Nephron (organoid): ENCODE results near the gene CTNND2.
A peak's percentile ranks its signal among the peaks of the same experiment; 100 is the strongest.

ENCODE experiments used
- H3K27ac Mint-ChIP-seq, 3 experiments: 2 replicates each; pipeline ENCODE4 v1.8.0; 2020; ENCODE audit warnings: mixed read lengths in 3 of 3, mild to moderate bottlenecking in 2 of 3, moderate library complexity in 1 of 3
- H3K27me3 Mint-ChIP-seq: 2 replicates; pipeline ENCODE4 v1.8.0; 2021; ENCODE audit warnings: low read depth, mild to moderate bottlenecking, moderate library complexity, mixed read lengths
- H3K36me3 Mint-ChIP-seq: 2 replicates; pipeline ENCODE4 v1.8.0; 2020; ENCODE audit warnings: low read depth, mixed read lengths
- H3K4me1 Mint-ChIP-seq: 2 replicates; pipeline ENCODE4 v1.8.0; 2020; ENCODE audit warnings: mixed read lengths
- H3K4me3 Mint-ChIP-seq, 3 experiments: 2 replicates each; pipeline ENCODE4 v1.8.0; 2020; ENCODE audit warnings: mild to moderate bottlenecking in 3 of 3, mixed read lengths in 3 of 3, moderate library complexity in 2 of 3
- H3K9me3 Mint-ChIP-seq: 2 replicates; pipeline ENCODE4 v1.8.0; 2020; ENCODE audit warnings: mixed read lengths
- TF ChIP-seq, protein P1 (sequence below), 3 experiments: fragments of 200-600 bp; sonication (generic); IDR thresholded peaks; one replicate each; pipeline ENCODE4 v1.5.0; 2021; ENCODE audit warnings: antibody characterized with exemption in 3 of 3; ENCODE audit not compliant: unreplicated experiment in 3 of 3

Gene CTNND2

DNA sequence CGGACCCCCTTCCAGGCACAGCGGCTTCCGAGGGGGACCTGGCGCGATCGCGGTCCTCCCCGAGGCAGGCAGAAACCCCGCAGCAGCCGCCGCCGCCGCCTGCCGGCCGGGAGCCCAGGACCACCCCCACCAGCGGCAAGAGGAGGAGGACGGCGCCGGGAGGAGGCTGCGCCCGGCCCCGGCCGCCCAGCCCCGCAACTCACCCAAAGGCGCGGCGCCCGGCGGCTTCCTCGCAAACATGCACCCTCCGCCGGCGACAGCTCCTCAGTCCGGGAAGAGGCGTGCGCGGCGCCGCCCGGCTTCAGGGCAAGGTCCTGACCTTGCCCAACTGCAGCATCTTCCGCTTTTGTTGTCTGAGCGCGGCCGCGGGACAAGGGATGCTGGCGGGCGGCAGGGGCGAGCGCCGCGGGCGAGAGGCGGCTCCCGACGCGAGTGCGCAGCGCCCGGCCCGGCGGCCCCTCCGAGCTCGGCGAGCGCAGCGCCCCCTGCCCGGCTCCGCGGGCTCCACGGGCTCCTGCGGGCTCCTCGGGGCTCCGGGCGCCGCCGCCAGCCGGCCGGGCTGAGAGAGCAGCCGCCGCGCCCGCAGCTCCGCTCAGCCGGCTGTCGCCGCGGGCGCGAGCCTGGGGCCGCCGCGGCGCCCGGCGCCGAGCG is 507 bp downstream of the CTNND2 start:
- TF ChIP-seq, protein P1, sequence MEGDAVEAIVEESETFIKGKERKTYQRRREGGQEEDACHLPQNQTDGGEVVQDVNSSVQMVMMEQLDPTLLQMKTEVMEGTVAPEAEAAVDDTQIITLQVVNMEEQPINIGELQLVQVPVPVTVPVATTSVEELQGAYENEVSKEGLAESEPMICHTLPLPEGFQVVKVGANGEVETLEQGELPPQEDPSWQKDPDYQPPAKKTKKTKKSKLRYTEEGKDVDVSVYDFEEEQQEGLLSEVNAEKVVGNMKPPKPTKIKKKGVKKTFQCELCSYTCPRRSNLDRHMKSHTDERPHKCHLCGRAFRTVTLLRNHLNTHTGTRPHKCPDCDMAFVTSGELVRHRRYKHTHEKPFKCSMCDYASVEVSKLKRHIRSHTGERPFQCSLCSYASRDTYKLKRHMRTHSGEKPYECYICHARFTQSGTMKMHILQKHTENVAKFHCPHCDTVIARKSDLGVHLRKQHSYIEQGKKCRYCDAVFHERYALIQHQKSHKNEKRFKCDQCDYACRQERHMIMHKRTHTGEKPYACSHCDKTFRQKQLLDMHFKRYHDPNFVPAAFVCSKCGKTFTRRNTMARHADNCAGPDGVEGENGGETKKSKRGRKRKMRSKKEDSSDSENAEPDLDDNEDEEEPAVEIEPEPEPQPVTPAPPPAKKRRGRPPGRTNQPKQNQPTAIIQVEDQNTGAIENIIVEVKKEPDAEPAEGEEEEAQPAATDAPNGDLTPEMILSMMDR (IDR thresholded peaks at IDR 0.05; ENCODE audit: unreplicated experiment in 3 of 3), result peak in 1 of 3 experiments; percentile 34
- no peak overlapping the region for H3K27ac Mint-ChIP-seq
- H3K9me3 Mint-ChIP-seq, result no peaks in the 10 kb centered on the region

DNA sequence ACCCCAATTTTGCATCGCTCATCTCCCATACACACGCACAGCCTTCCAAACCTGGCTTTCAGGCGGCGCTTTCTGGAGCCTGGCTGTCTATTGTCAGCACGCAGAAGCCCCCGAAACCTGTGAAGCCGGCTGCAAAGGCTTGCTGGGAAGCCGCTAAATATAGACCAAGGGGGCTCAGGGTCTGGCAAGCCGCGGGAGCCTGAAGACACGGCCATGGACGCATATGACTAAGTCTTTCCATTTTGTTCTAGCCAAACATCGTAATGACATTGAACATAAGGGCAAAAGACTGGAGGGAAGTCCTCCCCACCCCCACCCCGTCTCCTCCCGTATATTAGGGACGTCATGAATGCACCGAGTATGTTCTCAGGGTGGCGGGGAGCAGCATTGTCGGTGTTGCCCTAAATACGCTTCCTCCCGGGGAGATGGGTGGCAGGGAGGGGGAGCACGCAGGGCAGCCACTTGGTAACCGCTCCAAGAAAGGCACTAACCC is 1.1 kb downstream of the CTNND2 start:
- TF ChIP-seq, protein P1 (IDR thresholded peaks at IDR 0.05; ENCODE audit: unreplicated experiment in 3 of 3), result no peak
- Mint-ChIP-seq H3K27ac (no peak overlapping the region), H3K27me3 (peaks cover 69% of the 10 kb centered on the region), H3K36me3 (no peaks in the 10 kb centered on the region), H3K4me3 (peak overlapping the region; percentile 82 to 84 (median 83)), H3K9me3 (no peaks in the 10 kb centered on the region), H3K4me1 (peaks cover 7% of the 10 kb centered on the region)

More for the DNA sequence above, 507 bp downstream of the CTNND2 start:
- peaks cover 72% of the 10 kb centered on the region for H3K27me3 Mint-ChIP-seq
- peak overlapping the region; percentile 82 to 84 (median 83) for H3K4me3 Mint-ChIP-seq
- H3K4me1 Mint-ChIP-seq, result peaks cover 7% of the 10 kb centered on the region
- no peaks in the 10 kb centered on the region for H3K36me3 Mint-ChIP-seq

DNA sequence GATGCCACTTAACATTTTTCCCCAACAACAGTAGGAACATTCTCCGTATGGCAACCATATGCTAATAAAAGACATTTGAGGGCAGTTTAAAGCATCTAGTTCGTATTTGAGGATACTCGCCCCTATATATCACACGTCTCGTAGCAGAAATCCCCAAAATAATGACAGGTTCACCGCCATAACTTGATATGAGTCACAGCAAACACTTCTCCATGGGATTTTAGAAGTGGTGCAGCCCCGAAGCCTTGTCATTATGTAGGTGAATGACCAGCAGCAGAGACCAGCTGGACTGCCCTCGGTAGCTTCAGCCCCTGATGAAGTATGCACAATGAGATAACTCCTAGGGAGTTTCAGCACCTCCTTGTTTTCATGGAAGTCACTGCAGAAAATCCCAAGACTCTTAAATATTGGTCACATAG is 2.0 kb downstream of the CTNND2 start:
- peak overlapping the region; percentile 82 to 84 (median 83) for H3K4me3 Mint-ChIP-seq
- no peaks in the 10 kb centered on the region for H3K36me3 Mint-ChIP-seq
- no peak overlapping the region for H3K27ac Mint-ChIP-seq
- H3K4me1 Mint-ChIP-seq, result peaks cover 7% of the 10 kb centered on the region
- TF ChIP-seq, protein P1 (IDR thresholded peaks at IDR 0.05; ENCODE audit: unreplicated experiment in 3 of 3), result no peak
- H3K27me3 Mint-ChIP-seq, result peaks cover 63% of the 10 kb centered on the region
- no peaks in the 10 kb centered on the region for H3K9me3 Mint-ChIP-seq

DNA sequence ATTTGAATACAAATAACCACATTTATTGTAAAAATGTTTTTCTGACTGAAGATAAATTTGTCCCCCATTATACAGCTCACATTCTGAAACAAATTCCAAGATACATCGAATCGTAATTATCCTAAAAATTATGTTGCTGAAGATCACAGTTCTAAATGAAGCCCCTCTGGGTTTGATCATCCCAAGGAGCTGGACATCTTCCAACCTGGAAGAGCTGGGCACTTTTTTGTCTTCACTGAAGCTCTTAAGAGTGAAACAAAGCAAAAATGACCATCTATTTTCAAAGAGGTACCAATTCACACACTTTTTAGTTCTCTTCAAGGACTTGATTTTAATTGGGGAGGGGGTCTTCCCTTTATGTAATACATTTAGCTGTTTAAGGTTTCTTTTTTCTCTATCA is 5.5 kb downstream of the CTNND2 start:
- TF ChIP-seq, protein P1 (IDR thresholded peaks at IDR 0.05; ENCODE audit: unreplicated experiment in 3 of 3), result no peak
- Mint-ChIP-seq H3K27me3 (peaks cover 42% of the 10 kb centered on the region), H3K4me3 (no peak overlapping the region), H3K9me3 (peaks cover 2% of the 10 kb centered on the region), H3K36me3 (no peaks in the 10 kb centered on the region), H3K4me1 (peaks cover 7% of the 10 kb centered on the region), H3K27ac (no peak overlapping the region)

DNA sequence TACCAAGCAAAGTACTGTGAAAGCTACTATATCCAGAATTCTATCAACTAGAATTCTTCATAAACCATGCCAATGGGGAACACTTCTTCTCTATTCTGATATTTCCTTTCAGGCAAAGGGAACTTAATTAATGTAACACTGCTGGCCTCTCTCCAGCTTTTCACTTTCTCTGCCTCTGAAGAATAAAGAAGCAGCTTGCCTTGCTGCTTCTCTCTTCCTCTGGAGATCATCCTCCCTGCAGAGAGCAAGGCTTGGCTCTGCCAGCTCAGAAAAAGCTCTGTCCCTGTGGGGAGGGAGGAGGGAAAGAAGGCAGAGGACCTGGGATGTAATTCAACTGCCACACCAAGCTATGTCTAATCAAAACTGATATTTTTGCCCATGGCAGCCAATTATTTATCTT is 6.5 kb downstream of the CTNND2 start:
- Mint-ChIP-seq H3K36me3 (no peaks in the 10 kb centered on the region), H3K4me3 (no peak overlapping the region)
- TF ChIP-seq, protein P1 (IDR thresholded peaks at IDR 0.05; ENCODE audit: unreplicated experiment in 3 of 3), result no peak

DNA sequence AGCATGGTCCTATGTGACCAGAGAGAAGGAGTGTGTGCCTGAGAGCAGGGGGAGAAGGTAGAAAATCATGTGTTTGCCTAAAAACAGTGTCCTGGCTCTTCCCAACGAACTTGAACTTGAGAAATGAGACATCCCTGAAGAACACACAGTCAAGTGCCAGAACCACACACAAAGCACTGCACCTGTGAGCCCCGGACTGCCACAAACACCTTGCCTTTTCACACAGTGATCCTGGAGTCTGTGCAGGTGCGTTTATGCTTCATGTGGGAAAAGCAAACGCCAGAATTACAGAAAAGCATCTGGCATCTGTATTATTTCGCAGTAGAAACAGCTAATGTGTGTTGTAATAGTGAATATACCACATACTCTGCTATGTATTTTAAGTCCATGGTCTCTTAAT is 9.3 kb downstream of the CTNND2 start:
- H3K9me3 Mint-ChIP-seq, result peaks cover 2% of the 10 kb centered on the region
- H3K27me3 Mint-ChIP-seq, result peaks cover 14% of the 10 kb centered on the region
- H3K36me3 Mint-ChIP-seq, result no peaks in the 10 kb centered on the region
- H3K4me1 Mint-ChIP-seq, result no peaks in the 10 kb centered on the region
- TF ChIP-seq, protein P1 (IDR thresholded peaks at IDR 0.05; ENCODE audit: unreplicated experiment in 3 of 3), result no peak
- no peak overlapping the region for H3K27ac Mint-ChIP-seq
- no peak overlapping the region for H3K4me3 Mint-ChIP-seq

More for the DNA sequence above, 6.5 kb downstream of the CTNND2 start:
- Mint-ChIP-seq H3K4me1 (peaks cover 2% of the 10 kb centered on the region), H3K27ac (no peak overlapping the region), H3K9me3 (peaks cover 2% of the 10 kb centered on the region), H3K27me3 (peaks cover 35% of the 10 kb centered on the region)
